CD1c-positive myeloid dendritic cell (primary cell): ENCODE data around the gene HOXA6.
A peak's percentile ranks its signal among the peaks of the same experiment; 100 is the strongest.

ENCODE experiments used
- DNase-seq: peaks from one replicate; pipeline ENCODE4 v3.0.0-alpha.2; 2016; ENCODE audit errors: extremely low spot score

Gene HOXA6

GRCh38 chr7:27096768-27097514, 50.6 kb downstream of the HOXA6 start:
- peak; percentile 94 for DNase-seq

- peak; percentile 94 for DNase-seq
Measured at GRCh38 chr7:27095897-27096767, 51.4 kb downstream of the HOXA6 start, which contains the start of gene HOXA1. Gene HOXA1, minus strand, starts transcription at chr7:27096000. Its CDS starts 88 bp downstream, at chr7:27095912.
